ENCODE data around the gene PCP4L1.
"Not testable (repeated sequence)": the region's sequence is repeated elsewhere in the genome, so short reads cannot be mapped to it uniquely, and the experiment has no call there.

Gene PCP4L1

GRCh38 chr1:161315841-161316674, 57.5 kb downstream of the PCP4L1 start:
- not testable (repeated sequence) for DNase-seq

- no peak for DNase-seq
Measured at GRCh38 chr1:161324020-161324419, 65.5 kb downstream of the PCP4L1 start.

GRCh38 chr1:161330346-161330745, 71.8 kb downstream of the PCP4L1 start:
- DNase-seq = no peak

GRCh38 chr1:161333166-161333565, 74.6 kb downstream of the PCP4L1 start:
- no peak for DNase-seq
